GM06990 (cell line): Measurements from ENCODE around the gene NUP85.

ENCODE experiments used
- DNase-seq: peaks from one replicate; pipeline ENCODE4 v3.0.0-alpha.2; 2011; ENCODE audit not compliant: insufficient read length; ENCODE audit errors: extremely low read depth
- H3K27me3 ChIP-seq: replicated peaks from 2 replicates; pipeline ENCODE4 v1.6.0; 2011; ENCODE audit warnings: low read length; ENCODE audit not compliant: control insufficient read depth, insufficient read depth
- H3K36me3 ChIP-seq: 2 replicates; pipeline ENCODE4 v1.5.1; 2011; ENCODE audit warnings: low read length; ENCODE audit not compliant: control insufficient read depth, insufficient read depth
- H3K4me3 ChIP-seq: replicated peaks from 2 replicates; pipeline ENCODE4 v1.5.1; 2011; ENCODE audit warnings: low read depth, mild to moderate bottlenecking, control low read depth, low read length
- CTCF ChIP-seq: IDR thresholded peaks from 2 replicates; pipeline ENCODE4 v1.5.1; 2011; ENCODE audit warnings: low read length, control low read depth, mild to moderate bottlenecking, inconsistent platforms; ENCODE audit not compliant: insufficient read depth, poor library complexity, severe bottlenecking

NUP85 gene

GRCh38 chr17:75237100-75238014 is 31.9 kb downstream of the NUP85 start:
- Histone ChIP-seq H3K36me3 (peaks cover 66% of the 10 kb centered on the region), H3K4me3 (no peak overlapping the region), H3K27me3 (no peaks in the 10 kb centered on the region)
- TF ChIP-seq CTCF, result no peak
- DNase-seq, result no peak

- H3K27me3 ChIP-seq, result no peaks in the 10 kb centered on the region
- no peak overlapping the region for H3K4me3 ChIP-seq
- DNase-seq, result no peak
- TF ChIP-seq CTCF, result no peak
- peaks cover 59% of the 10 kb centered on the region for H3K36me3 ChIP-seq
These were observed 32.6 kb downstream of the NUP85 start for GRCh38 chr17:75238020-75238580.

- DNase-seq, result peak; percentile 49
- Histone ChIP-seq H3K4me3 (no peak overlapping the region), H3K27me3 (no peaks in the 10 kb centered on the region), H3K36me3 (peaks cover 62% of the 10 kb centered on the region)
- peak; percentile 91 for TF ChIP-seq CTCF
These were observed 33.3 kb downstream of the NUP85 start for GRCh38 chr17:75238684-75239191.

GRCh38 chr17:75239214-75239613 is 33.7 kb downstream of the NUP85 start:
- DNase-seq, result no peak
- no peak for TF ChIP-seq CTCF
- no peak overlapping the region for H3K4me3 ChIP-seq
- no peaks in the 10 kb centered on the region for H3K27me3 ChIP-seq
- peaks cover 65% of the 10 kb centered on the region for H3K36me3 ChIP-seq

- DNase-seq, result no peak
- H3K27me3 ChIP-seq, result no peaks in the 10 kb centered on the region
- peaks cover 61% of the 10 kb centered on the region for H3K36me3 ChIP-seq
- H3K4me3 ChIP-seq, result no peak overlapping the region
- no peak for TF ChIP-seq CTCF
These were observed 34.4 kb downstream of the NUP85 start for GRCh38 chr17:75239778-75240393.
